Activated CD4-positive, alpha-beta T cell treated with anti-CD3 and anti-CD28 coated beads, Interleukin-2, amount 50 U/mL, for 16 hours (primary cell): ENCODE results near the gene RADIL.
A peak's percentile ranks its signal among the peaks of the same experiment; 100 is the strongest.
"Not testable (repeated sequence)": the region's sequence is repeated elsewhere in the genome, so short reads cannot be mapped to it uniquely, and the experiment has no call there.

ENCODE experiments used
- DNase-seq: peaks from one replicate; pipeline ENCODE4 v3.0.0-alpha.2; 2020

RADIL gene

GRCh38 chr7:4808026-4808425 is 75.5 kb downstream of the RADIL start:
- DNase-seq, result no peak

DNA sequence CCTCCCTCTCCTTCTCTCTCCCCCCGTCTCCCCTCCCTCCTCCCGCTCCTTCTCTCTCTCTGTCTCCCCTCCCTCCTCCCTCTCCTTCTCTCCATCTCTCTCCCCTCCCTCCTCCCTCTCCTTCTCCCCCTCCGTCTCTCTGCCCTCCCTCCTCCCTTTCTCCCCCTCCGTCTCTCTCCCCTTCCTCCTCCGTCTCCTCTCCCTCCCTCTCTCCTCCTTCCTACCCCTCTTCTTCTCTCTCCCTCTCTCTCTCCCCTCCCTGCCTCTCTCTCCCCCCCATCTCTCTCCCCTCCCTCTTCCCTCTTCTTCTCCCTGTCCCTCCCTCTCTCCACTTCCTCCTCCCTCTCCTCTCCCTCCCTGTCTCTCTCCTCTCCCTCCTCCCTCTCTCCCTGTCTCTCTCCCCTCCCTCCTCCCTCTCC is 75.9 kb downstream of the RADIL start:
- DNase-seq, result no peak

- no peak for DNase-seq
Observed at GRCh38 chr7:4806983-4807597, 76.4 kb downstream of the RADIL start.

DNA sequence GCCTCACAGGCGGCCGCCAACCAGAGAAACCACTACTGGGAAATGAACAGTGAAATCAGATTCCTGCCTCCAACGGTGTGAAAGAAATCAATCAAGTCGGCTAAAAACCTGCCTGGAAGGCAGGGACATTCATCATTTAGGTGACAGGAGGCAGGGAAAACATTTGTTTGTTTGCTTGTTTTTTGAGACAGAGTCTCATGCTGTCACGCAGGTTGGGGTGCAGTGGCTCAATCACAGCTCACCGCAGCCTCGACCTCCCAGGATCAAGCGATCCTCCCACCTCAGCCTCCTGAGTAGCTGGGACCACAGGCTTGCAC is 77.6 kb downstream of the RADIL start:
- DNase-seq, result no peak

GRCh38 chr7:4805110-4805983 is 78.2 kb downstream of the RADIL start:
- no peak for DNase-seq

GRCh38 chr7:4803397-4804241 is 79.9 kb downstream of the RADIL start:
- no peak for DNase-seq

DNA sequence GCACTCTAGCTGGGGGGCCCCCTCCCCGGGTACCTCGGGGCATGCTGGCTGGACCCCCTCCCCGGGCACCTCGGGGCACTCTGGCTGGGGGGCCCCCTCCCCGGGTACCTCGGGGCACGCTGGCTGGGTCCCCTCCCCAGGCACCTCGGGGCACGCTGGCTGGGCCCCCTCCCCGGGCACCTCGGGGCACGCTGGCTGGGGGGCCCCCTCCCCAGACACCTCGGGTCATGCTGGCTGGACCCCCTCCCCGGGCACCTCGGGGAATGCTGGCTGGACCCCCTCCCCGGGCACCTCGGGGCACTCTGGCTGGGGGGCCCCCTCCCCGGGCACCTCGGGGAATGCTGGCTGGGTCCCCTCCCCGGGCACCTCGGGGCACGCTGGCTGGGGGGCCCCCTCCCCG is 80.9 kb downstream of the RADIL start:
- DNase-seq, result not testable (repeated sequence)

DNA sequence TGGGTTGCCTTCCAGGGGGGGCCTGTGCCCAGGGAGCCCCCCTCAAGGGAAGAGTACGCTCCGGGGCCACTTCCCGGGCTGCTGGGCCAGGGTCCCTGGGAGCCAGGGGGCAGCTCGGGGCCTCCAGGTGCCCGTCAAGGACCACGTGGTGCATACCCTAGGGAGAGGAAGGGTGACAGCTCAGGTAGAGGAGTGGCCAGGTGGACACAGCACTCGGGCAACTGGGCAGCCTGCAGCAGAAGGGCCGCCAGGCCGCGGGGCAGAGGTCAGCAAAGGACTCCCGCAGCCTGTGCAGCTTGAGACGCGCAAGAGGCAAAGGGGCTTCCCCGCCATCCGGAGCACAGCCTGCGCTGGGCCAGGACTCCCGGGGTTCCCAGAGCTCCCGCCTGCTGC is 81.7 kb downstream of the RADIL start:
- DNase-seq, result no peak

- DNase-seq, result no peak
Observed at GRCh38 chr7:4800926-4801838, 82.3 kb downstream of the RADIL start.

DNA sequence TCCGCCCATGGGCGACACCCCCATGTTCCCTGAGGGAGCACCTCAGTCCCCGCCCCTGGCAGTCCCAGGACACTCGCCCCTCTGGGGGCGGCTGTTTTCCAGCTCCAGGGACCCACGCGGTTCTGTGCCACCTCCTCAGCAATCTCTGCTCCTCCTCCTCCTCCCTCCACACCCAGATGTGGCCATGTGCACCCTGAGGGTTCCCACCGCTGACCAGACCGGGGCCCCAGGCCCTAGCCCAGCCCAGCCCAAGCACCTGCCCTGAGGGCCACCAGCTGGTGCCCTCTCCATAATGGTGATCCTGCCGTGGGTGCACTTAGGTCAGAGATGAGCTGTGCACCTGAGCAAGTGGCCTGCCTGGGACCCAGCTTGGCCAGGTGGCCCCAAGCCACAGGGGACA is 83.0 kb downstream of the RADIL start:
- DNase-seq, result no peak

DNA sequence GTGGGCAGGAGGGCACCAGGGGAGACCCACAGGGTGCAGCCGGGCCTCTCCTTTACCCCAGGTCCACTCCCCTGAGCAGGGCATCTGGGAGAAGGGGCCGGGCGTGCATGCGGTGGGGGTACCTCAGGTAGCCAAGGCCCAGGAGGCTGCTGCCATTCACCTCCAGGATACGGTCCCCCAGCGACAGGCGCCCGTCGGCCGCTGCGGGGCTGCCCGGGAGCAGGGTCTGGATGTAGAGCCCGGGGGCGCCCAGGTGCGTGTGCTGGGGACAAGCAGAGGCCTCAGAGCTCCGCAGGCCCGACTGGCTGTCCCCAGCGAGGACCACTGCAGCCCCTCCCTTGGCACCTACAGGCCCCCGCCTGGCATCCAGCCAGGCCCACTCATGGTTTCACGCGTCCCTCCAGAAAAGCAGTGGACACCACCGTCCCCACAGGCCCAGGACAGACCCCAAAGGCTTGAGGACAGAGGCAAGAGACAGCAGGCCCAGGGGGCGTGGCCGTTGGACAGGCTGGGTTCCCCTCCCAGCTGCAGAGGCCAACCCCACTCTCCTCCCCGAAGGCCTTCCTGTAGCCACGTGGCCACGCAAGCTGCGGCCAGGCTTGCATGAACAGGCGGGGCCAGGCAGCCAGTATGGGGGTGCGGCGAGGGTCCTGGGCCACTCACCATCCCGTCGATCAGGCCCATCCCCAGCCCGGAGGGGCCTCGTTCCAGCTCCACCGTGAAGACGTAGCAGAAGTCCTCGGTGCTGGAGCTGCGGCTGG is 83.8 kb downstream of the RADIL start:
- no peak for DNase-seq

DNA sequence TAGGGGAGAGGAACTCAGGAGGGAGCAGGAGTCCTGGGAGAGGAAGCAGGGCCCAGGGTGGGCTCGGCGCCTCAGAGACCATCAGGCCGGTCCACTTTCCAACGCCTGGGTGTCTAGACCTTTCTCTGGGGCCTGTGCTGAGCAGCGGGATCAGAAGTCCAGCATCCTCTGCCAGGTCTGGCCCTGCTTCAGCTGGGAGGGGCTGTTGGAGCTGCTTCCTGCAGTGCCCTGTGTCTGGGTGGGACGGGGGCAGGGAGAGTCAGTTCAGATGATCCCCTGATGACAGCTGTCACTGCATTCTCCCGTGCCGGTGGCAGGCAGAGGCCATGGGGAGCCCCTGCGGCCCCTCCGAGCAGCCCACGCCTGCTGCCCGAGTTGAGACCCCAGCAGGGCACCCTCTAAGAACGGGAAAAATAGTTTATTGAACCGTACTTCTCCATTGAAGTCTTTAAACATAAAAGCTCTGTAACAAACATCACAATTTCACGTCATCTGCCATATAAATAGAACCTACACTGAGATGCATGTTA is 84.7 kb downstream of the RADIL start:
- no peak for DNase-seq

DNA sequence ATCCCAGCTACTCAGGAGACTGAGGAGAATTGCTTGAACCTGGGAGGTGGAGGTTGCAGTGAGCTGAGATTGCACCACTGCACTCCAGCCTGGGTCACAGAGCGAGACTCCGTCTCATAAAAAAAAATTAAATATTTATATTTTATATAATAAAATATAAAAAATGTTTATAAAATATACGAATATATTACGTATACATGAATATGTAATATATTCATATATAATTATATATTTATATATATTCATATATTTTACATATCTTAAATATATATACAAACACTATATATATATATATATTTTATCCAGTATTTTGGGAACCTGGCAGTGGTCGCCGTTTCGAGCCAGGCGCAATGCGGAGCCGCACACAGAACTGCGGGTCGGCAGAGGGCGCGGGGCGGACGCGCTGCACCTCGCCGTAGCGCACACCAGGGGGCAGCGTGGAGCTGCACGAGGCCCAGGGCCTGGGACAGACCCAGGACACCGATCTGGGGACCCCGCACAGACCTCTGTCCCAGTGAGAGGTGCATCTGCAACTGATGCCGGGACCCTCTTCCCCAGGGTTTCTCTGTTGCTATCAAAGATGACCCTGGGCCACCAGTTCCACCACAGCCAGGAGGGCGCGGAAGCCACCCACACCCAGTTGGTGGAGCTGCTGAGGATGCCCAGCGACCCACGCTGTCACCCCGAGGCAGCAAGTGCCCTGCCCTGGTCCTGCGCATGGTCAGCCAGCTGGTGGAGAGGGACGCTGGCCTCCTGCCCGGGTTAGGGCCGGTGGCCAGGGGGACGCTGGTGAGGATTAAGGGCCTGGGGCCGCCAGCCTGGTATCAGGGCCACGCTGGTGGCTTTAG is 85.4 kb downstream of the RADIL start:
- peak; percentile 61 for DNase-seq

DNA sequence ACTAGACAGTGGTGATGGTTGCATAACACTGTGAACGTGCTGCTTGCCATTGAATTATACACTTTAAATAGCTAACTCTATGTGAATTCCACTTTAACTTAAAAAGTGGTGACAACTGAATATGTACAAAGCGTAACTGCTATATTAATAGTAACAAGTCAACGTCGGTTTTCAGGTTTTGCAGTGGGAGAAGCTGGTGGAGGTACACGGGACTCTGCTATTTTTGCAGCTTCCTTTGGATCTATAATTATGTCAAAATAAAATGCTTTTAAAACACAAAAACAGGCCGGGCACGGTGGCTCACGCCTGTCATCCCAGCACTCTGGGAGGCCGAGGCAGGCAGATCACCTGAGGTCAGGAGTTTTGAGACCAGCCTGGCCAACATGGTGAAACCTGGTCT is 87.1 kb downstream of the RADIL start:
- no peak for DNase-seq

DNA sequence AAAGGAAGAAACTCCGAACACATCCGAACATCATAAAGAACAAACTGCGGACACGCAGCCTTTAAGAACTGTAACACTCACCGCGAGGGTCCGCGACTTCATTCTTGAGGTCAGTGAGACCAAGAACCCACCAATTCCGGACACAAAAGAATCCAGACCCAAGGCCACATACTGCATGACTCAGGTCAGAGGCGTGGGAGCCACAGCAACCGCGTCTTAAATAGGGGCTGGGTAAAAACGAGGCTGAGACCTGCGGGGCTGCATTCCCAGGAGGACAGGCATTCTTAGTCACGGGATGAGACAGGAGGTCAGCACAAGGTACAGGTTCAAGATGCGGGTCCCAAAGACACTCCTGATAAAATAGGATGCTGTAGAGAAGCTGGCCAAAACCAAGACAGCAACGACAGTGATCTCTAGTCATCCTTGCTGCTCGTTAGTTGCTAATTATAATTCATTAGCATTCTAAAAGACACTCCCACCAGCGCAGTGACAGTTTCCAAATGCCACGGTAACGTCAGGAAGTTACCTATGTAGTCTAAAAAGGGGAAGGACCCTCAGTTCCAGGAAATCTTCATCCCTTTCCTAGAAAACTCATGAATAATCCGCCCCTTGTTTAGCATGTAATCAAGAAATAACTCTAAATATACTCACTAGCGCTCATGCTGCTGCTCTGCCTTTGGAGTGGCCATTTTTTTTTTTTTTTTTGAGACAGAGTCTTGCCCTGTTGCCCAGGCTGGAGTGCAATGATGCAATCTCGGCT is 88.7 kb downstream of the RADIL start:
- DNase-seq, result no peak

DNA sequence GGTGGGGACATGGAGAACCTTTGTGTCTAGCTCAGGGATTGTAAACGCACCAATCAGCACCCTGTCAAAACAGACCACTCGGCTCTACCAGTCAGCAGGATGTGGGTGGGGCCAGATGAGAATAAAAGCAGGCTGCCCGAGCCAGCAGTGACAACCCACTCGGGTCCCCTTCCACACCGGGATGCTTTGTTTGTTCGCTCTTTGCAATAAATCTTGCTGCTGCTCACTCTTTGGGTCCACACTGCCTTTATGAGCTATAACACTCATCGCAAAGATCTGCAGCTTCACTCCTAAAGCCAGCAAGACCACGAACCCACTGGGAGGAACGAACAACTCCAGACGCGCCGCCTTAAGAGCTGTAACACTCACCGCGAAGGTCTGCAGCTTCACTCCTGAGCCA is 89.3 kb downstream of the RADIL start:
- DNase-seq, result not testable (repeated sequence)

GRCh38 chr7:4793385-4793993 is 90.0 kb downstream of the RADIL start:
- not testable (repeated sequence) for DNase-seq

DNA sequence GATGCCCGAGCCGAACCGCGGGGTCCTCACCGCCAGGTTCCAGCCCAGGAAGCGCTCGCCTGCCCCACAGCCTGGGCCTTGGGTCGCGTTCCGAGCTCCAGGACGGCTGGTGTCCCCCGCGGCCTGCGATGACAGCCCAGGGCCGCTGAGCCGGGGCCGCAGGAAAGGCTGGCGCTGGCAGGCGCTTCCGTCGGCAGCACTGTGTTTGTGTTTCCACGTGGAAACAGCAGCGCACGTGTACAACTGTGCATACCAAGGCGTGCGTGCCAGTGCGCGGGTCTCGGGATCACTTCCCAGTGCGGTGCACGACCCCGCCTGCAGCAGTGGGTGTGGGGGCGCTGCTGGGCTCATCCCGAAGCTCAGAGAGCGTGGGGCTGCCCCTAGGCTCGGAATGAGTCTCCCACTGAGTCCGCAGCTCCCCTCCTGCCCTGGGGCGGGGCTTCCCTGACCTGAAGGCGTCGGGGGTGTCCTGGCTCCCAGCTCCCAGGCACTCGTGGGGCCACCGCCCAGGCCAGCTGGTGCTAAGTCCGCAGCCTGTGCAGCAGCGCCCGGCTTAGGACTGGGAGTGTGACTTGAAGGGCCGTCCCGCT is 90.9 kb downstream of the RADIL start:
- DNase-seq, result no peak
